ENCODE measurements around the gene DUSP3.

The DUSP3 gene

GRCh38 chr17:43723697-43724359, 54.9 kb downstream of the DUSP3 start:
- no peak for DNase-seq

- no peak for DNase-seq
These were observed 55.7 kb downstream of the DUSP3 start for GRCh38 chr17:43722870-43723665.

- no peak for DNase-seq
These were observed 56.5 kb downstream of the DUSP3 start for GRCh38 chr17:43722269-43722619.

- DNase-seq, result no peak
These were observed 57.1 kb downstream of the DUSP3 start for GRCh38 chr17:43721537-43722268.

- no peak for DNase-seq
These were observed 58.3 kb downstream of the DUSP3 start for GRCh38 chr17:43720311-43721060.

- DNase-seq, result peak in 1 of 2 experiments; percentile 19
These were observed 59.2 kb downstream of the DUSP3 start for GRCh38 chr17:43719578-43719977.

GRCh38 chr17:43718544-43718943, 60.2 kb downstream of the DUSP3 start:
- no peak for DNase-seq

- DNase-seq, result no peak
These were observed 60.9 kb downstream of the DUSP3 start for GRCh38 chr17:43717913-43718312.
